ENCODE data around the gene FTO. TPM values are rescaled to one million over a fixed set of nuclear protein-coding genes. Genes with fewer than 3 reads are reported as not detected.

Gene FTO
- total and polyA plus RNA-seq, 2 of the 13 experiments (the other 11 are each of a cell fraction or from before 2014, with no cell fraction given) = 41.6 to 55.8 TPM

DNA sequence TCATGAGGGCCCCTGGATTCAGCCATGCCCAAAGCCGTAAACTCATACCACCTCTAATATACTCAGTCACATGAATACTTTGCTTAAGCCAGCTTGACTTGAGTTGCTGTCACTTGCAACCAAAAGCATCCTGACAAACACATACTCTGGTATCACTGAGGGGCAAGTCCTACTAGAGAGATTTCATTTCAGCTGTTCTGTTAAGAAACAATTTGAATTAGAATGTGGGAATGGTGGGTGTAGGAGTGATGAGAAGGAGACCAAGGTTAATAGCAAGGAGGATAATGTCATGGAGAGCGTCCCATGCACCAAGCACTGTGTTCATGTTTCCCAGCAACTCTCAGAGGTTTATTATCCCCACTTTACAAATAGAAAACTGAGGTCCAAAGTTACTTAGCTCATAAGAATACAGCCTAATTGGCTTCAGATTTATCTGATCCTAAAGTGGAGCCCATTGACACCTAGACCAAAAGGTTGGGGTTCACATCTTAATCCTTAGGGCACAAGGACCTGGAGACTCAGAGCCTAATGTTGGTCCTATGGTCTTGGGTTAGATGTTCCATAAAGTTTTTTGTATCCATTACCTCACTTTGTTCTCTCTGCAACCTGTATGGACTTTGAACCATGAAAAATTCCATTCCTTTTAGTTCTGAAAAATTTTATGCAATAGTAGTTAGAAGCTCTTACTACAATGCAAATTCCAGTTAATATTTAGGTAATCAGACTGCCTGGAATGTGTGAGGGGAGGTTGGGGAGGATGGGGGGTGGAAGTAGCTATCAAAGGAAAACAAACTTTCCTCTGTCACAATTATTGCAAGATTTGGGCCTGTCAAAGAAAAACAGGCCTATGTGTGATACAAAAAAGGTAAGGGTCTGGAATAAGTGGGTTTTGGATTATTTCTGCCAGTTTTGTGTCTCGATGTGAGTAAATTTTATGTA lies 476.7 kb downstream of the FTO start (continued):
- TF ChIP-seq, protein P1, sequence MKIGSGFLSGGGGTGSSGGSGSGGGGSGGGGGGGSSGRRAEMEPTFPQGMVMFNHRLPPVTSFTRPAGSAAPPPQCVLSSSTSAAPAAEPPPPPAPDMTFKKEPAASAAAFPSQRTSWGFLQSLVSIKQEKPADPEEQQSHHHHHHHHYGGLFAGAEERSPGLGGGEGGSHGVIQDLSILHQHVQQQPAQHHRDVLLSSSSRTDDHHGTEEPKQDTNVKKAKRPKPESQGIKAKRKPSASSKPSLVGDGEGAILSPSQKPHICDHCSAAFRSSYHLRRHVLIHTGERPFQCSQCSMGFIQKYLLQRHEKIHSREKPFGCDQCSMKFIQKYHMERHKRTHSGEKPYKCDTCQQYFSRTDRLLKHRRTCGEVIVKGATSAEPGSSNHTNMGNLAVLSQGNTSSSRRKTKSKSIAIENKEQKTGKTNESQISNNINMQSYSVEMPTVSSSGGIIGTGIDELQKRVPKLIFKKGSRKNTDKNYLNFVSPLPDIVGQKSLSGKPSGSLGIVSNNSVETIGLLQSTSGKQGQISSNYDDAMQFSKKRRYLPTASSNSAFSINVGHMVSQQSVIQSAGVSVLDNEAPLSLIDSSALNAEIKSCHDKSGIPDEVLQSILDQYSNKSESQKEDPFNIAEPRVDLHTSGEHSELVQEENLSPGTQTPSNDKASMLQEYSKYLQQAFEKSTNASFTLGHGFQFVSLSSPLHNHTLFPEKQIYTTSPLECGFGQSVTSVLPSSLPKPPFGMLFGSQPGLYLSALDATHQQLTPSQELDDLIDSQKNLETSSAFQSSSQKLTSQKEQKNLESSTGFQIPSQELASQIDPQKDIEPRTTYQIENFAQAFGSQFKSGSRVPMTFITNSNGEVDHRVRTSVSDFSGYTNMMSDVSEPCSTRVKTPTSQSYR (CRISPR knock-in tag; IDR thresholded peaks at IDR 0.05; ENCODE audit: borderline replicate concordance) = peak; percentile 91
- TF ChIP-seq KDM5B (CRISPR knock-in tag; IDR thresholded peaks at IDR 0.05; ENCODE audit: borderline replicate concordance) = no peak
- TF ChIP-seq CENPX (CRISPR knock-in tag; IDR thresholded peaks at IDR 0.05) = no peak
- TF ChIP-seq, protein P2, sequence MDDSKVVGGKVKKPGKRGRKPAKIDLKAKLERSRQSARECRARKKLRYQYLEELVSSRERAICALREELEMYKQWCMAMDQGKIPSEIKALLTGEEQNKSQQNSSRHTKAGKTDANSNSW (CRISPR knock-in tag; IDR thresholded peaks at IDR 0.05; ENCODE audit: borderline replicate concordance) = no peak
- TF ChIP-seq NCOA5 (CRISPR knock-in tag; IDR thresholded peaks at IDR 0.05) = no peak
- TF ChIP-seq ATRX (CRISPR knock-in tag; IDR thresholded peaks at IDR 0.05; ENCODE audit: borderline replicate concordance) = no peak
- peak; percentile 79 for TF ChIP-seq RARA (CRISPR knock-in tag; IDR thresholded peaks at IDR 0.05)
- no peak for TF ChIP-seq PRPF4 (IDR thresholded peaks at IDR 0.05; ENCODE audit: low read depth, low read length, poor library complexity, severe bottlenecking)
- TF ChIP-seq XBP1 (CRISPR knock-in tag; IDR thresholded peaks at IDR 0.05) = no peak
- 0 out of 2 replicates have a peak, but pooled peaks have one; percentile 41 for TF ChIP-seq ZNF256 (CRISPR knock-in tag; conservative IDR thresholded peaks at IDR 0.05)
- no peak for TF ChIP-seq U2AF2 (IDR thresholded peaks at IDR 0.05; ENCODE audit: low read depth, low read length)
- no peak for TF ChIP-seq GATAD1 (CRISPR knock-in tag; IDR thresholded peaks at IDR 0.05)
- no peak for TF ChIP-seq ZNF570 (CRISPR knock-in tag; IDR thresholded peaks at IDR 0.05; ENCODE audit: borderline replicate concordance)
- no peak for TF ChIP-seq ZNF563 (CRISPR knock-in tag; IDR thresholded peaks at IDR 0.05)
- no peak for TF ChIP-seq ZNF501 (CRISPR knock-in tag; IDR thresholded peaks at IDR 0.05)
- TF ChIP-seq FOSL1 (CRISPR knock-in tag; IDR thresholded peaks at IDR 0.05; ENCODE audit: borderline replicate concordance) = no peak
- TF ChIP-seq ZNF430 (CRISPR knock-in tag; IDR thresholded peaks at IDR 0.05) = no peak
- TF ChIP-seq SOX6 (IDR thresholded peaks at IDR 0.05) = no peak
- TF ChIP-seq SOX6 (CRISPR knock-in tag; IDR thresholded peaks at IDR 0.05) = peak; percentile 97
- TF ChIP-seq, protein P3, sequence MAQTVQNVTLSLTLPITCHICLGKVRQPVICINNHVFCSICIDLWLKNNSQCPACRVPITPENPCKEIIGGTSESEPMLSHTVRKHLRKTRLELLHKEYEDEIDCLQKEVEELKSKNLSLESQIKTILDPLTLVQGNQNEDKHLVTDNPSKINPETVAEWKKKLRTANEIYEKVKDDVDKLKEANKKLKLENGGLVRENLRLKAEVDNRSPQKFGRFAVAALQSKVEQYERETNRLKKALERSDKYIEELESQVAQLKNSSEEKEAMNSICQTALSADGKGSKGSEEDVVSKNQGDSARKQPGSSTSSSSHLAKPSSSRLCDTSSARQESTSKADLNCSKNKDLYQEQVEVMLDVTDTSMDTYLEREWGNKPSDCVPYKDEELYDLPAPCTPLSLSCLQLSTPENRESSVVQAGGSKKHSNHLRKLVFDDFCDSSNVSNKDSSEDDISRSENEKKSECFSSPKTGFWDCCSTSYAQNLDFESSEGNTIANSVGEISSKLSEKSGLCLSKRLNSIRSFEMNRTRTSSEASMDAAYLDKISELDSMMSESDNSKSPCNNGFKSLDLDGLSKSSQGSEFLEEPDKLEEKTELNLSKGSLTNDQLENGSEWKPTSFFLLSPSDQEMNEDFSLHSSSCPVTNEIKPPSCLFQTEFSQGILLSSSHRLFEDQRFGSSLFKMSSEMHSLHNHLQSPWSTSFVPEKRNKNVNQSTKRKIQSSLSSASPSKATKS (CRISPR knock-in tag; IDR thresholded peaks at IDR 0.05) = 0 out of 2 replicates have a peak, but pooled peaks have one; percentile 17
- TF ChIP-seq PITX1 (CRISPR knock-in tag; IDR thresholded peaks at IDR 0.05) = peak; percentile 44; the same call in 1 of the 2 replicates
- TF ChIP-seq ZNF781 (CRISPR knock-in tag; IDR thresholded peaks at IDR 0.05; ENCODE audit: borderline replicate concordance, not compliant biosample characterization) = no peak
- peak; percentile 86 for TF ChIP-seq BCL6 (CRISPR knock-in tag; IDR thresholded peaks at IDR 0.05)
- TF ChIP-seq ONECUT2 (CRISPR knock-in tag; IDR thresholded peaks at IDR 0.05) = no peak
- no peak for TF ChIP-seq ZNF605 (CRISPR knock-in tag; IDR thresholded peaks at IDR 0.05)
- peak; percentile 94 for TF ChIP-seq LCORL (IDR thresholded peaks at IDR 0.05)
- TF ChIP-seq LCORL (CRISPR knock-in tag; IDR thresholded peaks at IDR 0.05) = peak; percentile 85
